Measurements from ENCODE around the gene UNK. TPM values are rescaled to one million over a fixed set of nuclear protein-coding genes. Genes with fewer than 3 reads are reported as not detected.

Gene UNK
- total and polyA plus RNA-seq, 4 donors = 15.5 to 72.4 (median 25.7) TPM

DNA sequence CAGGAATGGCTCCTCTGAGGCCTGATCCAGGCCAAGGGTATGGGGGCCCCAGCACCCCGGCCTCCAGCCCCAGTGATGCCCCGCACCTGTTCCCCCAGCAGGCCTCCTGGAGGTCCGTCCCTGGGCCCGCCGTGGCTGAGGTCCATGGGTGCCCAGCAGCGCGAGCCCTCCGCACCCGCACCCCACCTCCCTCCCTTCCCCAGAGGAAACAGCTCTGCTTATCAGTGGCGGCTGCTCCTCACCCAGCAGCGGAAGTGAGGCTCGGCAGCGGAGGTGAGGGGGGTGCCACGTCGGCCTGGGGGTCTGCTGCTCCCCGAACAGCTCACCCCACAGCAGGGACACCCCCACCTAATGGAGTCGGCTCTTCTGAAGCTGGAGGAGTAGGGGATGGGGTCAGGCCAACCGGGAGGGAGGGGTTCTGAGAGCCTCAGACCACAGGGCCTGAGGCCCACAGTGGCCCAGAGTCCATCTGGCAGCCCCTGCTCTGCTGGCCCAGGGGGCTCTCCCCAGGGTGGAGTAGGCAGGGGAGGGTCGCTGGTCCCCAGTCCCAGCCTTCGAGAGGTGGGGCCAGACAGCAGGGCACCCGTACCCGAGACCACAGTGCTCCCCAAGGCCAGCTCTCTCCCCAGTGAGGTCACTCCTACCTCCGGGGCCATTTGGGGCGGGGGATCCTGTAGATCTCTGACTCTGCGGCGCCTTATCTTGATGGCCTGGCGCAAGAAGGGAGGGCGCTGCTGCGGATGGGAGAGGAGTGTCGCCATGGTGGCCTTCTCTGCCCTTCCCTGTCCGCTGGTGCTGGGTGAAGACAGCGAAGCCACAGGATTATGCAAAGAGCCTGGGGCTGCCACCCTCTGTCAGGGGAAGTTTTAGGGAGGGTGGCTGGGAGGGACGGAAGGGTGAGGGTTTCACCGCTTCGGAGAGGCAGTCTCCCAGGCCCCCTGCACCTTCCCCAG is 59.2 kb downstream of the UNK start, which contains the start of gene UNC13D:
Gene UNC13D (minus strand): TSS at position 828 of the 953 bp plus-strand sequence. CDS start 67 bp downstream, at position 761.
- H3K36me3 ChIP-seq (ENCODE audit: control insufficient read depth in 4 of 4, insufficient read depth in 4 of 4, low read length in 4 of 4) = peaks cover 0 to 41% (median 19%) of the 10 kb centered on the region in 4 donors
- no peaks in the 10 kb centered on the region for H3K9me3 ChIP-seq (ENCODE audit: control insufficient read depth in 4 of 4, insufficient read depth in 3 of 4, low read length in 3 of 4)
- TF ChIP-seq, protein P1, sequence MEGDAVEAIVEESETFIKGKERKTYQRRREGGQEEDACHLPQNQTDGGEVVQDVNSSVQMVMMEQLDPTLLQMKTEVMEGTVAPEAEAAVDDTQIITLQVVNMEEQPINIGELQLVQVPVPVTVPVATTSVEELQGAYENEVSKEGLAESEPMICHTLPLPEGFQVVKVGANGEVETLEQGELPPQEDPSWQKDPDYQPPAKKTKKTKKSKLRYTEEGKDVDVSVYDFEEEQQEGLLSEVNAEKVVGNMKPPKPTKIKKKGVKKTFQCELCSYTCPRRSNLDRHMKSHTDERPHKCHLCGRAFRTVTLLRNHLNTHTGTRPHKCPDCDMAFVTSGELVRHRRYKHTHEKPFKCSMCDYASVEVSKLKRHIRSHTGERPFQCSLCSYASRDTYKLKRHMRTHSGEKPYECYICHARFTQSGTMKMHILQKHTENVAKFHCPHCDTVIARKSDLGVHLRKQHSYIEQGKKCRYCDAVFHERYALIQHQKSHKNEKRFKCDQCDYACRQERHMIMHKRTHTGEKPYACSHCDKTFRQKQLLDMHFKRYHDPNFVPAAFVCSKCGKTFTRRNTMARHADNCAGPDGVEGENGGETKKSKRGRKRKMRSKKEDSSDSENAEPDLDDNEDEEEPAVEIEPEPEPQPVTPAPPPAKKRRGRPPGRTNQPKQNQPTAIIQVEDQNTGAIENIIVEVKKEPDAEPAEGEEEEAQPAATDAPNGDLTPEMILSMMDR (IDR thresholded peaks at IDR 0.05; ENCODE audit: control extremely low read depth, extremely low read depth) = no peak
- peak; percentile 3 for ATAC-seq (ENCODE audit: insufficient read depth, low FRiP score)
- WGBS, 2 donors = 13 to 28% methylated on average over 31 to 35 of the region's 35 CpGs
- DNase-seq = peak in 2 of 3 donors; percentile 40 to 44
- peak within 1 kb of the TSS; percentile 32 to 46 for H3K9ac ChIP-seq (ENCODE audit: insufficient read depth in 1 of 2, low read length in 2 of 2)
- H3K27me3 ChIP-seq (ENCODE audit: control insufficient read depth in 3 of 3, insufficient read depth in 3 of 3, low read length in 2 of 3) = no peaks in the 10 kb centered on the region
- peaks cover 0 to 43% (median 28%) of the 10 kb centered on the region in 5 donors for H3K4me1 ChIP-seq (ENCODE audit: control insufficient read depth in 5 of 5, insufficient read depth in 5 of 5, low read length in 5 of 5)
- H3K27ac ChIP-seq (ENCODE audit: low read depth in 1 of 2, low read length in 1 of 2) = peak within 1 kb of the TSS; percentile 78 to 93
- peak within 1 kb of the TSS; percentile 43 for H3K4me3 ChIP-seq

DNA sequence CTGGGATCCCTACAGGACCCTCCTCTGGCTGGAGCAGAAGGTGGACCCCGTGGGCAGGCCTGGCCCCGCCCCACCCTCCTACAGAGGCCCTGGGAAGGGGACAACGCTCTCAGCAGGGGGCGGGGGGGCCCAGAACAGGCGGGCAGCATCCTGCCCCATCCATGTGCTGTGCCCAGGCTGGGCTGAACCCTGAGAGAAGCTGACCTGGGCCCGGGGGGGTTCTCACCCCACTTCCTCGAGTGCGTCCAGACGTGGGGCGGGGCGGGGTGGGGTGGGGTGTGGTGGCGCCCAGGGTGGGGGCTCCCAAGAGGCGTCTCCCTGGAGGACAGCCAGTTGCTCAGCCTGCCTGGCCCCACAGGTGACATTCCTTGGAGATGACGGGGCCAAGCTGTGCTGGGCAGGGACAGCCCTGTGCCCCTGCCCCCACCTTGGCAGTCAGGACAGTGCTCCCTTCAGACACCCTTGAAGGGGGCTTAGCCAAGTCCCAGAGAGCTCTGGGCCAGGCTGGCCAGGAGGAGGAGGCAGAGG is 60.0 kb downstream of the UNK start:
- ATAC-seq (ENCODE audit: insufficient read depth, low FRiP score) = peak; percentile 59
- H3K9me3 ChIP-seq (ENCODE audit: control insufficient read depth in 4 of 4, insufficient read depth in 3 of 4, low read length in 3 of 4) = no peaks in the 10 kb centered on the region
- peak; percentile 50 to 77 (median 72) for DNase-seq
- TF ChIP-seq, protein P1 (IDR thresholded peaks at IDR 0.05; ENCODE audit: control extremely low read depth, extremely low read depth) = no peak
- H3K36me3 ChIP-seq (ENCODE audit: control insufficient read depth in 4 of 4, insufficient read depth in 4 of 4, low read length in 4 of 4) = peaks cover 0 to 48% (median 19%) of the 10 kb centered on the region in 4 donors
- peak overlapping the region in 1 of 2 donors; percentile 46 for H3K9ac ChIP-seq (ENCODE audit: insufficient read depth in 1 of 2, low read length in 2 of 2)
- peak overlapping the region; percentile 78 to 93 for H3K27ac ChIP-seq (ENCODE audit: low read depth in 1 of 2, low read length in 1 of 2)
- no peak overlapping the region for H3K4me3 ChIP-seq
- H3K4me1 ChIP-seq (ENCODE audit: control insufficient read depth in 5 of 5, insufficient read depth in 5 of 5, low read length in 5 of 5) = peaks cover 0 to 47% (median 35%) of the 10 kb centered on the region in 5 donors
- 15 to 17% methylated on average over 13 to 14 of the region's 14 CpGs for WGBS, 2 donors
- no peaks in the 10 kb centered on the region for H3K27me3 ChIP-seq (ENCODE audit: control insufficient read depth in 3 of 3, insufficient read depth in 3 of 3, low read length in 2 of 3)

DNA sequence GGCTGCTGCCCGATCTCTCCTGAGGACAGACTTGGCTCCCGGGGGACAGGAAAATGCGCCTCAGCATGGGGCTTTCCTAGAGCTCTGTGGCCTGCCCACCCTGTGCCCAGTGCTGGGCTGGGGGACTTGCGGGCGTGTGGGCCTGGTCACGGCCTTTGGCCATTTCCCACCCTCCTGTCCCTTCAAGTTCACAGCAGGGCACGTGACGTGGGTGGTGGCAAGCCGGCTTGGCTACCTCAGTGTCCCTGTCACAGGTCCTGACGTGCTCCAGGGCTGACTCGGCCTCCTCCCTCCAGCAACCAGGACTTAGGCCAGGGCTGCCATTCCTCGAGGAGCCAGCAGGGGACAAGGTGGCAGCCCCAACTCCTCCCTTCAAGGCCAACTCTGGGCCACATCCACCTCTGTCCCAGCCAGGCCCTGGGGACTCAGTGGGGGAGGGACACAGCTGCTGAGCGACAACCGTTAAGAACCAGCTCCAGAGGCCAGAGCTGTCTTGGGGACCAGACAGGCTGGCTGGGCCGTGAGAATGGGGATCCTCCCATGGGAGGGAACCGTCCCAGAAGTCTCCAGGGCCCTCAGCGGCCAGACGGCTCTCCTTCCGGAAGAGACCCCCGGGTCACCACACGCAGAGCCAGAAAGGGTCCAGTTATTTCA is 60.6 kb downstream of the UNK start:
- DNase-seq (peak; percentile 66 to 79 (median 77)), ATAC-seq (ENCODE audit: insufficient read depth, low FRiP score) (peak; percentile 66)
- H3K4me1 ChIP-seq (ENCODE audit: control insufficient read depth in 5 of 5, insufficient read depth in 5 of 5, low read length in 5 of 5) = peaks cover 0 to 51% (median 38%) of the 10 kb centered on the region in 5 donors
- peak overlapping the region in 1 of 2 donors; percentile 46 for H3K9ac ChIP-seq (ENCODE audit: insufficient read depth in 1 of 2, low read length in 2 of 2)
- WGBS, 2 donors = 22 to 30% methylated on average over 21 of the region's 21 CpGs
- no peaks in the 10 kb centered on the region for H3K9me3 ChIP-seq (ENCODE audit: control insufficient read depth in 4 of 4, insufficient read depth in 3 of 4, low read length in 3 of 4)
- TF ChIP-seq, protein P1 (IDR thresholded peaks at IDR 0.05; ENCODE audit: control extremely low read depth, extremely low read depth) = peak; percentile 50
- H3K27ac ChIP-seq (ENCODE audit: low read depth in 1 of 2, low read length in 1 of 2) = peak overlapping the region; percentile 78 to 93
- H3K36me3 ChIP-seq (ENCODE audit: control insufficient read depth in 4 of 4, insufficient read depth in 4 of 4, low read length in 4 of 4) = peaks cover 0 to 47% (median 22%) of the 10 kb centered on the region in 4 donors
- no peaks in the 10 kb centered on the region for H3K27me3 ChIP-seq (ENCODE audit: control insufficient read depth in 3 of 3, insufficient read depth in 3 of 3, low read length in 2 of 3)
- H3K4me3 ChIP-seq = no peak overlapping the region
